ACC112 (cell line): ENCODE measurements around the gene MPZL2.

Source experiments
- H2AFZ ChIP-seq: fragments of 200-600 bp; sonication (generic); one replicate; pipeline ENCODE4 v1.6.0; 2017; ENCODE audit warnings: antibody characterized with exemption, low read length; ENCODE audit not compliant: unreplicated experiment
- H3K27ac ChIP-seq: fragments of 200-600 bp; sonication (generic); 2 replicates; pipeline ENCODE4 v1.5.1; 2014; ENCODE audit warnings: low read depth, mild to moderate bottlenecking, antibody characterized with exemption, low read length, moderate library complexity
- H3K27me3 ChIP-seq: fragments of 200-600 bp; sonication (generic); 2 replicates; pipeline ENCODE4 v1.6.1; 2014; ENCODE audit warnings: mild to moderate bottlenecking, antibody characterized with exemption, low read length, moderate library complexity, mixed read lengths; ENCODE audit not compliant: insufficient read depth
- H3K36me3 ChIP-seq: fragments of 200-600 bp; sonication (generic); 2 replicates; pipeline ENCODE4 v1.6.1; 2016; ENCODE audit warnings: mild to moderate bottlenecking, antibody characterized with exemption, low read length, moderate library complexity, mixed read lengths; ENCODE audit not compliant: insufficient read depth
- H3K4me1 ChIP-seq: fragments of 200-600 bp; sonication (generic); one replicate; pipeline ENCODE4 v1.6.1; 2016; ENCODE audit warnings: low read length, mixed read lengths; ENCODE audit not compliant: insufficient read depth, unreplicated experiment, control insufficient read depth
- H3K4me3 ChIP-seq: fragments of 200-600 bp; sonication (generic); 2 replicates; pipeline ENCODE4 v1.5.1; 2014; ENCODE audit warnings: mild to moderate bottlenecking, low read depth, low read length
- H3K79me2 ChIP-seq: fragments of 200-600 bp; sonication (generic); one replicate; pipeline ENCODE4 v1.6.0; 2016; ENCODE audit warnings: low read length; ENCODE audit not compliant: control insufficient read depth, unreplicated experiment, insufficient read depth

Gene MPZL2

GRCh38 chr11:118241764-118242098 lies 22.4 kb downstream of the MPZL2 start:
- Histone ChIP-seq H3K27ac (no peak overlapping the region), H3K4me3 (no peak overlapping the region), H3K79me2 (no peaks in the 10 kb centered on the region), H3K27me3 (peaks cover 48% of the 10 kb centered on the region), H3K36me3 (no peaks in the 10 kb centered on the region), H3K4me1 (no peaks in the 10 kb centered on the region), H2AFZ (no peak overlapping the region)

- Histone ChIP-seq H2AFZ (no peak overlapping the region), H3K27me3 (peaks cover 53% of the 10 kb centered on the region), H3K4me3 (no peak overlapping the region), H3K79me2 (no peaks in the 10 kb centered on the region), H3K27ac (no peak overlapping the region), H3K4me1 (no peaks in the 10 kb centered on the region), H3K36me3 (no peaks in the 10 kb centered on the region)
These were observed 22.9 kb downstream of the MPZL2 start for GRCh38 chr11:118240999-118241763.

- no peak overlapping the region for H3K4me3 ChIP-seq
- H3K4me1 ChIP-seq: no peaks in the 10 kb centered on the region
- peaks cover 62% of the 10 kb centered on the region for H3K27me3 ChIP-seq
- H2AFZ ChIP-seq: no peak overlapping the region
- no peaks in the 10 kb centered on the region for H3K79me2 ChIP-seq
- H3K36me3 ChIP-seq: no peaks in the 10 kb centered on the region
- no peak overlapping the region for H3K27ac ChIP-seq
These were observed 24.4 kb downstream of the MPZL2 start for GRCh38 chr11:118239509-118240205.

- Histone ChIP-seq H2AFZ (no peak overlapping the region), H3K4me1 (no peaks in the 10 kb centered on the region), H3K27ac (no peak overlapping the region), H3K27me3 (peaks cover 59% of the 10 kb centered on the region), H3K4me3 (no peak overlapping the region), H3K79me2 (no peaks in the 10 kb centered on the region), H3K36me3 (no peaks in the 10 kb centered on the region)
These were observed 25.2 kb downstream of the MPZL2 start for GRCh38 chr11:118238929-118239328.

- Histone ChIP-seq H3K36me3 (no peaks in the 10 kb centered on the region), H3K27me3 (peaks cover 57% of the 10 kb centered on the region), H2AFZ (no peak overlapping the region), H3K4me1 (no peaks in the 10 kb centered on the region), H3K27ac (no peak overlapping the region), H3K79me2 (no peaks in the 10 kb centered on the region), H3K4me3 (no peak overlapping the region)
These were observed 25.7 kb downstream of the MPZL2 start for GRCh38 chr11:118238421-118238820.

GRCh38 chr11:118236170-118236569 lies 27.9 kb downstream of the MPZL2 start:
- Histone ChIP-seq H3K27me3 (peaks cover 52% of the 10 kb centered on the region), H3K4me1 (no peaks in the 10 kb centered on the region), H3K36me3 (no peaks in the 10 kb centered on the region), H2AFZ (no peak overlapping the region), H3K4me3 (no peak overlapping the region), H3K79me2 (no peaks in the 10 kb centered on the region), H3K27ac (no peak overlapping the region)

- H3K4me3 ChIP-seq: no peak overlapping the region
- peaks cover 52% of the 10 kb centered on the region for H3K27me3 ChIP-seq
- H3K27ac ChIP-seq: no peak overlapping the region
- H3K4me1 ChIP-seq: no peaks in the 10 kb centered on the region
- H2AFZ ChIP-seq: no peak overlapping the region
- no peaks in the 10 kb centered on the region for H3K36me3 ChIP-seq
- H3K79me2 ChIP-seq: no peaks in the 10 kb centered on the region
These were observed 29.3 kb downstream of the MPZL2 start for GRCh38 chr11:118234833-118235232.

- Histone ChIP-seq H2AFZ (no peak overlapping the region), H3K79me2 (no peaks in the 10 kb centered on the region), H3K4me3 (no peak overlapping the region), H3K27ac (no peak overlapping the region), H3K36me3 (no peaks in the 10 kb centered on the region), H3K27me3 (peaks cover 48% of the 10 kb centered on the region), H3K4me1 (no peaks in the 10 kb centered on the region)
These were observed 30.2 kb downstream of the MPZL2 start for GRCh38 chr11:118233850-118234249.

GRCh38 chr11:118233377-118233776 lies 30.7 kb downstream of the MPZL2 start:
- peaks cover 43% of the 10 kb centered on the region for H3K27me3 ChIP-seq
- H3K27ac ChIP-seq: no peak overlapping the region
- H3K36me3 ChIP-seq: no peaks in the 10 kb centered on the region
- no peak overlapping the region for H2AFZ ChIP-seq
- no peaks in the 10 kb centered on the region for H3K4me1 ChIP-seq
- H3K79me2 ChIP-seq: no peaks in the 10 kb centered on the region
- H3K4me3 ChIP-seq: no peak overlapping the region

- Histone ChIP-seq H3K27ac (no peak overlapping the region), H3K4me1 (no peaks in the 10 kb centered on the region), H3K36me3 (no peaks in the 10 kb centered on the region)
These were observed 31.4 kb downstream of the MPZL2 start for GRCh38 chr11:118232659-118233058.

GRCh38 chr11:118231461-118231860 lies 32.6 kb downstream of the MPZL2 start:
- H3K4me1 ChIP-seq: no peaks in the 10 kb centered on the region
- no peak overlapping the region for H3K4me3 ChIP-seq
- no peaks in the 10 kb centered on the region for H3K79me2 ChIP-seq
- no peak overlapping the region for H3K27ac ChIP-seq
- peaks cover 35% of the 10 kb centered on the region for H3K27me3 ChIP-seq
- no peak overlapping the region for H2AFZ ChIP-seq
- no peaks in the 10 kb centered on the region for H3K36me3 ChIP-seq

More at GRCh38 chr11:118232659-118233058, 31.4 kb downstream of the MPZL2 start:
- no peaks in the 10 kb centered on the region for H3K79me2 ChIP-seq
- peaks cover 40% of the 10 kb centered on the region for H3K27me3 ChIP-seq
- no peak overlapping the region for H2AFZ ChIP-seq
- no peak overlapping the region for H3K4me3 ChIP-seq
